Prostate gland (tissue), 2 donors: ENCODE results near the gene GRID2.

Experiments
- POLR2A ChIP-seq: fragments of 450-650 bp; IDR thresholded peaks from one replicate; pipeline ENCODE4 v1.6.1; 2016; ENCODE audit warnings: antibody characterized with exemption, mild to moderate bottlenecking
- POLR2AphosphoS5 ChIP-seq: sonication (generic); formaldehyde crosslinking; IDR thresholded peaks from one replicate; pipeline ENCODE4 v1.6.1; 2017; ENCODE audit warnings: antibody characterized with exemption
- TF ChIP-seq, protein P1 (sequence below), 4 experiments: fragments of 200-600 bp in 2 of 4; fragments of 450-650 bp in 2 of 4; sonication (generic) in 2 of 4; IDR thresholded peaks; 1 replicate in 3 of 4; 2 replicates in 1 of 4; pipeline ENCODE4 v1.5.1; 2016 to 2019; ENCODE audit warnings: antibody characterized with exemption in 4 of 4, mild to moderate bottlenecking in 2 of 4, moderate library complexity in 2 of 4

DNA sequence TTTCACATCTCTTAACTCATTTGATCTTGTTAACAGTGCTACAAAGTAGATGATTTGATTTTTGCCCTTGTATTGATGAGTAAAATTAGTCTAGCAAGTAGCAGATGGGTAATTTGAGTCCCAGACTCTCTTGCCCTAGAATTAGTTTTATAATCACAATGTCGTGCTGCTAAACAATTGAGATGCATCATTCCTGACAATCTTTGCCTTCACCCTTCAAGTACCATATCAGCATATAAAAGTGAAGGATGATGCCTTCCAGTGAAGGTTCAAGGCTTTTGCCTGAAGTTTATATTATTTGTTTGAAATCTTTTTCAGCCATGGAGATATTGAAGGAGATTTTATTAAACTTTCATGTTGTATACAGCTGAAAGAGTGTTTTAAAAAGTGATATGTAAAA is 141.4 kb downstream of the GRID2 start:
- TF ChIP-seq, protein P1, sequence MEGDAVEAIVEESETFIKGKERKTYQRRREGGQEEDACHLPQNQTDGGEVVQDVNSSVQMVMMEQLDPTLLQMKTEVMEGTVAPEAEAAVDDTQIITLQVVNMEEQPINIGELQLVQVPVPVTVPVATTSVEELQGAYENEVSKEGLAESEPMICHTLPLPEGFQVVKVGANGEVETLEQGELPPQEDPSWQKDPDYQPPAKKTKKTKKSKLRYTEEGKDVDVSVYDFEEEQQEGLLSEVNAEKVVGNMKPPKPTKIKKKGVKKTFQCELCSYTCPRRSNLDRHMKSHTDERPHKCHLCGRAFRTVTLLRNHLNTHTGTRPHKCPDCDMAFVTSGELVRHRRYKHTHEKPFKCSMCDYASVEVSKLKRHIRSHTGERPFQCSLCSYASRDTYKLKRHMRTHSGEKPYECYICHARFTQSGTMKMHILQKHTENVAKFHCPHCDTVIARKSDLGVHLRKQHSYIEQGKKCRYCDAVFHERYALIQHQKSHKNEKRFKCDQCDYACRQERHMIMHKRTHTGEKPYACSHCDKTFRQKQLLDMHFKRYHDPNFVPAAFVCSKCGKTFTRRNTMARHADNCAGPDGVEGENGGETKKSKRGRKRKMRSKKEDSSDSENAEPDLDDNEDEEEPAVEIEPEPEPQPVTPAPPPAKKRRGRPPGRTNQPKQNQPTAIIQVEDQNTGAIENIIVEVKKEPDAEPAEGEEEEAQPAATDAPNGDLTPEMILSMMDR (IDR thresholded peaks at IDR 0.05) = no peak
- TF ChIP-seq POLR2AphosphoS5 (no peak), POLR2A (no peak)
